GM19351 (cell line): Measurements from ENCODE around the gene KCTD18.

Experiments
- ATAC-seq: cut with Tn5 transposase; IDR thresholded peaks from one replicate; pipeline ENCODE4 v1.9.1; 2021; ENCODE audit warnings: mild to moderate bottlenecking, moderate library complexity; ENCODE audit not compliant: unreplicated experiment

Gene KCTD18

GRCh38 chr2:200455958-200456421, 53.9 kb downstream of the KCTD18 start:
- ATAC-seq = peak; percentile 32

- ATAC-seq = peak; percentile 89
Observed at GRCh38 chr2:200454927-200455801, 54.7 kb downstream of the KCTD18 start.

- no peak for ATAC-seq
Observed at GRCh38 chr2:200453853-200454534, 55.9 kb downstream of the KCTD18 start.

GRCh38 chr2:200453142-200453852, 56.6 kb downstream of the KCTD18 start:
- ATAC-seq = no peak

- no peak for ATAC-seq
Observed at GRCh38 chr2:200452377-200452776, 57.5 kb downstream of the KCTD18 start.

GRCh38 chr2:200451511-200451910, 58.4 kb downstream of the KCTD18 start:
- ATAC-seq = no peak

- no peak for ATAC-seq
Observed at GRCh38 chr2:200450288-200450687, 59.6 kb downstream of the KCTD18 start.

- no peak for ATAC-seq
Observed at GRCh38 chr2:200449149-200449548, 60.7 kb downstream of the KCTD18 start.

GRCh38 chr2:200448455-200448854, 61.4 kb downstream of the KCTD18 start:
- no peak for ATAC-seq

- ATAC-seq = no peak
Observed at GRCh38 chr2:200447139-200447855, 62.6 kb downstream of the KCTD18 start.

- ATAC-seq = no peak
Observed at GRCh38 chr2:200446612-200447011, 63.3 kb downstream of the KCTD18 start.

GRCh38 chr2:200445284-200445683, 64.6 kb downstream of the KCTD18 start:
- ATAC-seq = no peak

GRCh38 chr2:200444530-200444929, 65.3 kb downstream of the KCTD18 start:
- no peak for ATAC-seq

GRCh38 chr2:200443916-200444315, 66.0 kb downstream of the KCTD18 start:
- no peak for ATAC-seq

- ATAC-seq = no peak
Observed at GRCh38 chr2:200443376-200443775, 66.5 kb downstream of the KCTD18 start.

- ATAC-seq = no peak
Observed at GRCh38 chr2:200442471-200442870, 67.4 kb downstream of the KCTD18 start.

GRCh38 chr2:200439981-200440380, 69.9 kb downstream of the KCTD18 start:
- ATAC-seq = no peak
